CD4-positive, alpha-beta memory T cell (primary cell): ENCODE results near the gene ZNF43. TPM values are rescaled to one million over a fixed set of nuclear protein-coding genes. Genes with fewer than 3 reads are reported as not detected.
"Not testable (repeated sequence)": the region's sequence is repeated elsewhere in the genome, so short reads cannot be mapped to it uniquely, and the experiment has no call there.

Source experiments
- CTCF ChIA-PET: fragments of 350-600 bp; sonication (Branson Sonifier 250); formaldehyde crosslinking; loops from one replicate; lab custom pipeline; 2021; ENCODE audit warnings: inconsistent platforms; ENCODE audit not compliant: partially characterized antibody; lab: Charles Lee
- POLR2A ChIA-PET: fragments of 350-600 bp; sonication (Branson Sonifier 250); formaldehyde crosslinking; loops from one replicate; lab custom pipeline; 2021; ENCODE audit not compliant: partially characterized antibody; lab: Charles Lee
- DNase-seq, 5 donors: peaks; one replicate each; pipeline versions ENCODE4 v3.0.0 to v3.0.0-alpha.2; 2020 to 2022; ENCODE audit warnings: mixed read lengths in 1 of 5
- H3K27ac ChIP-seq: one replicate; pipeline ENCODE4 v1.7.0; 2013; ENCODE audit warnings: low read depth, low read length
- H3K27me3 ChIP-seq: 2 replicates; pipeline ENCODE4 v1.7.0; 2013; ENCODE audit warnings: mild to moderate bottlenecking, low read length, moderate library complexity; ENCODE audit not compliant: insufficient read depth
- H3K36me3 ChIP-seq: 2 replicates; pipeline ENCODE4 v1.7.0; 2013; ENCODE audit warnings: mild to moderate bottlenecking, low read length, moderate library complexity; ENCODE audit not compliant: insufficient read depth
- H3K4me1 ChIP-seq: 2 replicates; pipeline ENCODE4 v1.7.0; 2013; ENCODE audit warnings: mild to moderate bottlenecking, low read length, moderate library complexity; ENCODE audit not compliant: insufficient read depth
- H3K4me3 ChIP-seq, 2 donors: one replicate each; pipeline ENCODE4 v1.7.0; 2013; ENCODE audit warnings: low read length in 2 of 2, mild to moderate bottlenecking in 1 of 2
- H3K9me3 ChIP-seq, 2 donors: one replicate each; pipeline ENCODE4 v1.7.0; 2013; ENCODE audit warnings: low read length in 2 of 2, control low read depth in 1 of 2; ENCODE audit not compliant: control insufficient read depth in 1 of 2
- H3K27ac Mint-ChIP-seq, 7 donors: one replicate each; pipeline ENCODE4 v1.8.0; 2020 to 2021; ENCODE audit warnings: mixed read lengths in 7 of 7, mild to moderate bottlenecking in 6 of 7, inconsistent platforms in 3 of 7, moderate library complexity in 3 of 7
- H3K27me3 Mint-ChIP-seq, 2 donors: one replicate each; pipeline ENCODE4 v1.8.0; 2020 to 2021; ENCODE audit warnings: mixed read lengths in 2 of 2
- H3K36me3 Mint-ChIP-seq, 2 donors: one replicate each; pipeline ENCODE4 v1.8.0; 2020 to 2021; ENCODE audit warnings: mixed read lengths in 2 of 2, inconsistent platforms in 1 of 2, mild to moderate bottlenecking in 1 of 2
- H3K4me1 Mint-ChIP-seq, 4 donors: one replicate each; pipeline ENCODE4 v1.8.0; 2020 to 2021; ENCODE audit warnings: mixed read lengths in 4 of 4, mild to moderate bottlenecking in 1 of 4
- H3K4me3 Mint-ChIP-seq, 8 donors: one replicate each; pipeline ENCODE4 v1.8.0; 2020 to 2021; ENCODE audit warnings: mixed read lengths in 8 of 8, mild to moderate bottlenecking in 7 of 8, moderate library complexity in 6 of 8, inconsistent platforms in 3 of 8
- H3K9me3 Mint-ChIP-seq, 8 donors: one replicate each; pipeline ENCODE4 v1.8.0; 2020 to 2021; ENCODE audit warnings: mixed read lengths in 8 of 8, mild to moderate bottlenecking in 5 of 8, inconsistent platforms in 3 of 8, moderate library complexity in 1 of 8
- intact Hi-C: fragments of 100-400 bp; cut with micrococcal nuclease; formaldehyde crosslinking; loops from one replicate; pipeline ENCODE4 v1.15.1; 2023
- polyA plus RNA-seq, 2 donors: library from polyadenylated mRNA; unstranded; fragments of 300-500 nt; fragmentation: Illumina TruSeq; gene quantifications; one replicate each; pipeline ENCODE4 v1.2.3, GENCODE V29; 2021
- total RNA-seq, 2 experiments: library from RNA; stranded (reverse); gene quantifications; one replicate each; pipeline ENCODE4 v1.2.3, GENCODE V29; 2021

Gene ZNF43
- total and polyA plus RNA-seq, 4 experiments from 2014 or later: 9.8 to 31.9 (median 20.5) TPM

DNA sequence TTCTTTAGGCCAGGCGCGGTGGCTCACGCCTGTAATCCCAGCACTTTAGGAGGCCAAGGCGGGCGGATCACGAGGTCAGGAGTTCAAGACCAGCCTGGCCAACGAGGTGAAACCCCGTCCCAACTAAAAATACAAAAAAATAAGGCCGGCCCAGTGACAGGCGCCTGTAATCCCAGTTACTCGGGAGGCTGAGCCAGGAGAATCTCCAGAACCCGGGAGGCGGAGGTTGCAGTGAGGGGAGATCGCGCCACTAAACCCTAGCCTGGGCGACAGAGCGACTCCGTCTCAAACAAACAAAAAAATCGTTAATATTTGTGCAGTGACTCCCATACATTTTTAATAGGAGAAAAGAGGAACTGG, 69.3 kb downstream of the ZNF43 start:
- Histone ChIP-seq H3K4me3 (peak overlapping the region; percentile 79 to 84), H3K4me1 (peaks cover 12% of the 10 kb centered on the region), H3K27ac (peak overlapping the region; percentile 62)
- H3K9me3 ChIP-seq, H3K36me3 ChIP-seq, H3K27me3 Mint-ChIP-seq, H3K9me3 Mint-ChIP-seq, H3K27me3 ChIP-seq: not testable (repeated sequence)
- Mint-ChIP-seq H3K36me3 (peaks cover 22 to 33% of the 10 kb centered on the region in 2 donors), H3K4me1 (peaks cover 13 to 36% (median 23%) of the 10 kb centered on the region in 4 donors), H3K4me3 (peak overlapping the region; percentile 96 to 99 (median 97)), H3K27ac (peak overlapping the region in 6 of 7 donors; percentile 76 to 98 (median 96))
- intact Hi-C loops: loop anchor here (1.0 to 5.0 kb wide), 6 partner anchors 71 to 1921 kb away; partner anchors contain the start of genes ZNF257, ZNF429, ZNF43 and ZNF675
- CTCF ChIA-PET: interaction anchor here (1.1 to 1.5 kb wide), 4 partner anchors 69 to 564 kb away, joined by 3 to 11 read pairs (median 5); partner anchors contain the start of genes ZNF429 and ZNF43
- peak in 1 of 5 donors; percentile 39 for DNase-seq
- POLR2A ChIA-PET: interaction anchor here (1.1 to 2.6 kb wide), 11 partner anchors 69 to 1201 kb away, joined by 3 to 34 read pairs (median 4); partner anchors contain the start of genes ZNF257, ZNF429, ZNF43 and ZNF431

DNA sequence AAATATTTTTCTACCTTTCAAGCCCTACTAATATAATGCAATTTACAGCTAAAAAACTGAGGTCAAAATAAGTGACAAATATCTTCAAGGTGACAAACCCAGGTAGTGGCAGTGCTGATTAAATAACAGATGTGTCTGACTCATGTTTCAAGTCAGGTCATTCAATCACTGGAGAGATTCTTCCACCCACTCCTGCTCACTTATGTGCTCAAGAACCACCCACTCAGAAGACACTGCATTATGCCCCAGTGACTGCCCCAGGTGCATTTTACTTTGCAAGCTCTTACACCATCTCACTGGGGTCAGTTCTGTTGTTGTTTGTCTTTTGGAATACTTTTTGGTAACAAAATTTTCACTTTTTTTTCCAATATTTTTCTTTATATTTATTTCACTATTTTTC, 70.8 kb downstream of the ZNF43 start:
- H3K4me3 ChIP-seq: no peak overlapping the region
- peaks cover 13 to 36% (median 25%) of the 10 kb centered on the region in 4 donors for H3K4me1 Mint-ChIP-seq
- H3K9me3 Mint-ChIP-seq: no peaks in the 10 kb centered on the region
- peaks cover 34 to 46% of the 10 kb centered on the region in 2 donors for H3K36me3 Mint-ChIP-seq
- peak overlapping the region in 1 of 7 donors; percentile 23 for H3K27ac Mint-ChIP-seq
- POLR2A ChIA-PET: interaction anchor here (1.2 kb wide), 1 partner anchor 70 kb away, joined by 3 read pairs; the partner anchor contains the start of gene ZNF43
- intact Hi-C loops: loop anchor here (5.0 kb wide), 3 partner anchors 72 to 1922 kb away; partner anchors contain the start of genes ZNF257, ZNF43 and ZNF675
- DNase-seq: no peak
- peak overlapping the region in 5 of 8 donors; percentile 6 to 98 (median 48) for H3K4me3 Mint-ChIP-seq
- no peaks in the 10 kb centered on the region for H3K27me3 ChIP-seq
- CTCF ChIA-PET: no interaction called here
- H3K27me3 Mint-ChIP-seq: no peaks in the 10 kb centered on the region
- H3K36me3 ChIP-seq: peaks cover 10% of the 10 kb centered on the region
- no peak overlapping the region for H3K27ac ChIP-seq
- no peaks in the 10 kb centered on the region for H3K9me3 ChIP-seq
- peaks cover 12% of the 10 kb centered on the region for H3K4me1 ChIP-seq

DNA sequence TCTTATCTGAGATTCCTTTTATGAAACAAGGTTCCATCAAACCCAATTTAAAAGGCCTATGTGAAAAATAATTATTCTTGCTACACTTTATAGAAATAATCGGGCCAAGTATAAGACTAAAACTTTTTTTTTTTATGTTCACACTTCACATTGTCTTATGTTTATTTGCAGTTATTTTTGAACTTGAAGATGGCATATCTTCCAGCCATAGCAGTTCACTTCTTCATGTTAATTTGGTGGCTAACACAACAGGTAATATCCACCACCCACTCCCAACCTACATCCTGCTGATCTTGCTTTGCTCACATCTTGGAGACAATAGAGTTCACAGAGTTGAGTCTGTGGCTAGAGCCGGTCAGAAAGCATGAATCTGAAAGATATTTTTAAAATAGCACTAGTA, 74.4 kb downstream of the ZNF43 start:
- H3K4me3 ChIP-seq, DNase-seq, H3K4me3 Mint-ChIP-seq, POLR2A ChIA-PET, H3K27ac ChIP-seq, H3K9me3 ChIP-seq, CTCF ChIA-PET, H3K27me3 Mint-ChIP-seq, H3K36me3 ChIP-seq, intact Hi-C loops, H3K27me3 ChIP-seq: not testable (repeated sequence)
- Mint-ChIP-seq H3K4me1 (peaks cover 12 to 39% (median 35%) of the 10 kb centered on the region in 4 donors), H3K36me3 (peaks cover 58 to 66% of the 10 kb centered on the region in 2 donors), H3K9me3 (peaks cover 0 to 11% (median 0%) of the 10 kb centered on the region in 8 donors), H3K27ac (peak overlapping the region in 3 of 7 donors; percentile 1 to 48 (median 43))
- H3K4me1 ChIP-seq: peaks cover 11% of the 10 kb centered on the region

DNA sequence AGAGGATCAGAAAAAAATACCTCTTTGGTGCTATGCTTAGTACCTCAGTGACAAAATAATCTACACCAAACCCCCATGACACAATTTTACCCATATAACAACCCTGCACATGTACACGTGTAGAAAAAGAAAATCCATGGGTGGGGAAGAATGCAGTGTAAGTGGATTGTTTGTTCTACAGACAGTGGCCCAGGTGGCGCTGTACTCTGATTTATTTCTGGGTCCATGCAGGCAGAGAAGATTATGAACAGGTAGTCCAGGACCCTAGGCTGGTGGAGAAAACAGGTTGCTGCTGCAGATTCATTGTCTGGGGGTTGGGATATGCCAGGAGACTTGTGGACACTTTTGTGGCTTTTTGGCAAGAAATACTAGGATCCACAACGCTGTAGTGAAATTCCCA, 77.7 kb downstream of the ZNF43 start:
- H3K4me3 Mint-ChIP-seq: no peak overlapping the region
- peaks cover 4 to 44% (median 28%) of the 10 kb centered on the region in 4 donors for H3K4me1 Mint-ChIP-seq
- intact Hi-C loops: no loop called here
- peaks cover 72 to 74% of the 10 kb centered on the region in 2 donors for H3K36me3 Mint-ChIP-seq
- no peaks in the 10 kb centered on the region for H3K4me1 ChIP-seq
- H3K9me3 Mint-ChIP-seq: peaks cover 0 to 33% (median 5%) of the 10 kb centered on the region in 8 donors
- POLR2A ChIA-PET: no interaction called here
- H3K27me3 ChIP-seq: no peaks in the 10 kb centered on the region
- no peaks in the 10 kb centered on the region for H3K9me3 ChIP-seq
- no peaks in the 10 kb centered on the region for H3K27me3 Mint-ChIP-seq
- H3K36me3 ChIP-seq: peaks cover 10% of the 10 kb centered on the region
- H3K27ac Mint-ChIP-seq: peak overlapping the region in 1 of 7 donors; percentile 22
- no peak overlapping the region for H3K4me3 ChIP-seq
- CTCF ChIA-PET: interaction anchor here (1.1 kb wide), 1 partner anchor 94 kb away, joined by 3 read pairs; no protein-coding TSS in a partner anchor
- no peak overlapping the region for H3K27ac ChIP-seq
- DNase-seq: peak in 1 of 5 donors; percentile 6

- intact Hi-C loops, H3K4me1 ChIP-seq, POLR2A ChIA-PET, CTCF ChIA-PET, H3K4me3 Mint-ChIP-seq, H3K9me3 ChIP-seq, DNase-seq, H3K36me3 ChIP-seq, H3K27ac ChIP-seq, H3K4me3 ChIP-seq, H3K27me3 ChIP-seq, H3K27ac Mint-ChIP-seq, H3K27me3 Mint-ChIP-seq: not testable (repeated sequence)
- peaks cover 70 to 76% of the 10 kb centered on the region in 2 donors for H3K36me3 Mint-ChIP-seq
- peaks cover 0 to 35% (median 7%) of the 10 kb centered on the region in 8 donors for H3K9me3 Mint-ChIP-seq
- H3K4me1 Mint-ChIP-seq: peaks cover 4 to 36% (median 25%) of the 10 kb centered on the region in 4 donors
These were observed 80.4 kb downstream of the ZNF43 start for GRCh38 chr19:21755555-21755954.

Other genes with a start within 250 kb of the ZNF43 start
- gene ZNF100, start 68.6 kb downstream of the ZNF43 start, total RNA-seq: 10 to 100 TPM; 15.9 to 16.0 TPM
- gene ZNF100, start 68.6 kb downstream of the ZNF43 start, polyA plus RNA-seq: 10 to 100 TPM in 1 of 2 donors, 1 to 10 TPM in 1; 7.9 to 10.6 TPM
- gene ZNF208, start 174.8 kb upstream of the ZNF43 start, total RNA-seq: 10 to 100 TPM in 1 of 2 experiments, 1 to 10 TPM in 1; 9.7 to 13.0 TPM
- gene ZNF208, start 174.8 kb upstream of the ZNF43 start, polyA plus RNA-seq: 1 to 10 TPM; 1.6 to 2.6 TPM
- gene ZNF257, start 216.3 kb upstream of the ZNF43 start, total RNA-seq: 10 to 100 TPM in 1 of 2 experiments, 1 to 10 TPM in 1; 8.3 to 12.5 TPM
- 1 to 10 TPM; 1.5 to 2.6 TPM for gene ZNF257, start 216.3 kb upstream of the ZNF43 start, polyA plus RNA-seq